Measurements from ENCODE around the gene NCK1.
"Not testable (repeated sequence)": the region's sequence is repeated elsewhere in the genome, so short reads cannot be mapped to it uniquely, and the experiment has no call there.

Gene NCK1

GRCh38 chr3:136862617-136863322 is 762 bp downstream of the NCK1 start:
- DNase-seq: peak; percentile 27 to 29

GRCh38 chr3:136869282-136869681 is 7.3 kb downstream of the NCK1 start:
- DNase-seq: no peak

- DNase-seq: not testable (repeated sequence)
Observed at GRCh38 chr3:136872258-136872657, 10.2 kb downstream of the NCK1 start.

- DNase-seq: not testable (repeated sequence)
Observed at GRCh38 chr3:136879510-136879909, 17.5 kb downstream of the NCK1 start.

- no peak for DNase-seq
Observed at GRCh38 chr3:136882571-136882970, 20.6 kb downstream of the NCK1 start.

- DNase-seq: no peak
Observed at GRCh38 chr3:136883967-136884720, 22.1 kb downstream of the NCK1 start.

DNA sequence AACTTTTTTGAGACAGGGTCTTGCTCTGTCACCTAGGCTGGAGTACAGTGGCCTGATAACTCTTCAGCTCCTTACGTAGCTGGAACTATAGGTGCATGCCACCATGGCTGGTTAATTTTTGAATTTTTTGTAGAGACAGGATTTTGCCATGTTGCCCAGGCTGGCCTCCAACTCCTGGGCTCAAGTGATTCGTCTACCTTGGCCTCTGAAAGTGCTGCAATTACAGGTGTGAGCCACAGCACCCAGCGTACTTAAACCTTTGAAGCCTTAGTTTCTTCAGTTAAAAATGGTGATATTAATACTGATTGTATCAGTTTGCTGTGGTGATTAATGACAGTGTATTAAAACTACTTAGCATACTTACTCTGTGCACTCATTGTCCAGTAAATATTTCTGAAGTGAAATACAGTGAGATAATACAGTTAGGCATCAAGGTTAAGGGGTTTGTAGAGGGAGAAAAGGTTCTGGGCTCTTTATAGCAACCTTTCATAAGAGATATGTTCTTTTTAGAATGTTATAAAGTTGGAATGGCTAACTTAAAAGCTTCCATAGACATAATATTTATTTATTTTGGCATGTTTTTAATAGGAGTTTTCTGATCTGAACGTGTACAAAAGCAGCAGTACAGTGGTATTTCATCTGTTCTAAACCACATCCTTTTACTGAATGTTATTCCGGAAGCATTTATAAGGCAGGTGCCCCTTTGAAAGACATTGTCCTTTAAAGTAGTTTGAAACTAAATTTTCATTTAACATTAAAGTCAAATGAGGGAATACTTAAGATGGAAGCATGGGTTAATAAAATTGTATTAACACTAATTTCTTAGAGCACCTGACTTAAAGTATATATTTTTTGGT is 23.6 kb downstream of the NCK1 start:
- DNase-seq: no peak

GRCh38 chr3:136889947-136890346 is 27.9 kb downstream of the NCK1 start:
- no peak for DNase-seq

GRCh38 chr3:136891934-136892855 is 30.2 kb downstream of the NCK1 start:
- DNase-seq: no peak

GRCh38 chr3:136893848-136894443 is 31.9 kb downstream of the NCK1 start:
- no peak for DNase-seq

- not testable (repeated sequence) for DNase-seq
Observed at GRCh38 chr3:136897171-136897570, 35.2 kb downstream of the NCK1 start.

- no peak for DNase-seq
Observed at GRCh38 chr3:136898549-136898948, 36.5 kb downstream of the NCK1 start.

DNA sequence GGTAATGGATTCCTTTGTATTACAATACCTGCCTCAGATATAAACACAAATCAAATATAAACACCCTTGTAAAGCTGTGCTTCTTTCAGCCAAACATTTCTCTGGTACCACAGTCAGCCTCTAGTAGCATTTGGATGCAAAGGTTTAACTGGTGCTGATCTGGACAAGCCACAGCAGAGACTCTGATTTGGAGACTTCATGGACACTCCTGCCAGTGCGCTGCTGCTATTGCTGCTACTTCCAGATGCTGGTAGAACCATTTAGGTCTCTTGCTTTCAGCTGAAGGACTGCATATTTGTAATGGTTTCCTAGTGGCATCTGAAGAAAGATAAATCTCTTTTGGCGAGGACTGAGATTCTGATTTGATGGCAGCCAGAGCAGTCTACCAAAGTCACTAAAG is 36.9 kb downstream of the NCK1 start:
- no peak for DNase-seq

GRCh38 chr3:136899622-136900158 is 37.7 kb downstream of the NCK1 start:
- DNase-seq: no peak

- DNase-seq: peak; percentile 1 to 16
Observed at GRCh38 chr3:136900694-136901093, 38.7 kb downstream of the NCK1 start.

- DNase-seq: no peak
Observed at GRCh38 chr3:136901391-136901790, 39.4 kb downstream of the NCK1 start.

DNA sequence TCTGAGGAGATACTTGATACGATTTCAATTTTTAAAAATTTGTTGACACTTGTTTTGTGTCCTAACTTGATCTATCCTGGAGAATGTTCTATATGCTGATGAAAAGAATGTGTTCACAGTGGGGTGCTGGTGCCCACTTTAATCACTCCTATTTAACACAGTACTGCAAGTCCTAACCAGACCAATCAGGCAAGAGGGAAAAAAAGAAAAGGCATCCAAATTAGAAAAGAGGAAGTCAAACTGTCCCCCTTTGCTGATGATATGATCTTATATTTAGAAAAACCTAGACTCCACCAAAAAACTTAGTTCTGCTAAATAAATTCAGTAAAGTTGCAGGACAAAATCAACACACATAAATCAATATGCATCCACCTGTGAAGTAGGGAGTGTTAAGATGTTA is 40.5 kb downstream of the NCK1 start:
- DNase-seq: not testable (repeated sequence)

GRCh38 chr3:136903899-136904298 is 41.9 kb downstream of the NCK1 start:
- no peak for DNase-seq

GRCh38 chr3:136904746-136905145 is 42.7 kb downstream of the NCK1 start:
- DNase-seq: no peak

DNA sequence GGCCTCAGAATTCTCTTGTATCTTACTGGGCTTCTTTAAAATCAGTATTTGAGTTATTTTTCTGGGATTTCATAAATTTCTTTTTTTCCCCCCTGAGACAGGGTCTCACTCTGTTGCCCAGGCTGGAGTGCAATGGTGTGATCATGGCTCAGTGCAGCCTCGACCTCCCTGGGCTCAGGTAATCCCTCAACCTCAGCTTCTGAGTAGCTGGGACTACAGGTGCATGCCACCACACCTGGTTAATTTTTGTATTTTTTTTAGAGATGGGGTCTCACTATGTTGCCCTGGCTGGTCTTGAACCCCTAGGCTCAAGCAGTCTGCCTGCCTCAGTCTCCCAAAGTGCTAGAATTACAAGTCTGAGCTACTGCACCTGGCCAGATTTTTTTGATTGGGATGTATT is 43.5 kb downstream of the NCK1 start:
- DNase-seq: no peak

GRCh38 chr3:136906725-136907124 is 44.7 kb downstream of the NCK1 start:
- DNase-seq: no peak
